BLaER1 treated with 17β-estradiol and CSF1 and Interleukin-3, amounts not matched to agents 10 nM and 100 nM (cell line): ENCODE measurements around the gene CCDC190.

Experiments
- H3K27ac ChIP-seq, 11 experiments: shearing (Covaris generic); formaldehyde crosslinking; 2 replicates each; pipeline ENCODE4 v1.8.1; 2022
- H3K27me3 ChIP-seq, 11 experiments: shearing (Covaris generic); formaldehyde crosslinking; 2 replicates each; pipeline ENCODE4 v1.8.1; 2022
- H3K36me3 ChIP-seq, 11 experiments: shearing (Covaris generic); formaldehyde crosslinking; 2 replicates each; pipeline ENCODE4 v1.8.1; 2022
- H3K4me1 ChIP-seq, 10 experiments: shearing (Covaris generic); formaldehyde crosslinking; 2 replicates each; pipeline ENCODE4 v1.8.1; 2022
- H3K4me2 ChIP-seq, 11 experiments: shearing (Covaris generic); formaldehyde crosslinking; 2 replicates each; pipeline ENCODE4 v1.8.1; 2022
- H3K4me3 ChIP-seq, 10 experiments: shearing (Covaris generic); formaldehyde crosslinking; 2 replicates each; pipeline ENCODE4 v1.8.1; 2022
- H3K9ac ChIP-seq, 11 experiments: shearing (Covaris generic); formaldehyde crosslinking; 2 replicates each; pipeline ENCODE4 v1.8.1; 2022
- H3K9me3 ChIP-seq, 11 experiments: shearing (Covaris generic); formaldehyde crosslinking; replicated peaks in 1 of 11; 2 replicates each; pipeline ENCODE4 v1.8.1; 2022
- H4K20me1 ChIP-seq, 11 experiments: shearing (Covaris generic); formaldehyde crosslinking; 2 replicates each; pipeline ENCODE4 v1.8.1; 2022
- Cebpa-rat ChIP-seq, 11 experiments: shearing (Covaris generic); IDR thresholded peaks; 2 replicates each; pipeline ENCODE4 v1.8.1; 2022

CCDC190 gene

DNA sequence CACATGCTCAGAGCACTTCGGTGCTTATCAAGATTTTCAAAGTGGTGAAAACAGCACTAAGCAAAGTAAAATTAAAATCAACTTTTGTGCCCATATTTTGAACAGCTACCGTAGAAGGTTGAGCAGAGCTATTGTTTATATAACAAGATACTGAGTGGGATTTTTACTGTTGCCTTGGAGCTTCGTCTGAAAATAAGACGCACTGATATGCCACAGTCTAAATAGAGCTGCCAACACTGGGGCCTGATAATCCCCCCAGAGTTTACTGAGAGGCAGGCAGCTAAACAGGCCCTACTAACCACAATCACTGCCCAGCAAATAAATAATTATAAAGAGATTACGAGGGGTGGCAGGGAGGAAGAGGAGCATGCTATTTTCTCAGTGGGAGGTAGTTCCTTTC, 650 bp upstream of the CCDC190 start:
- no peaks in the 10 kb centered on the region for H3K27me3 ChIP-seq
- H4K20me1 ChIP-seq = no peaks in the 10 kb centered on the region
- H3K4me3 ChIP-seq = no peak overlapping the region
- no peak overlapping the region for H3K27ac ChIP-seq
- no peaks in the 10 kb centered on the region for H3K9me3 ChIP-seq
- no peak for TF ChIP-seq Cebpa-rat (IDR thresholded peaks at IDR 0.05)
- no peak overlapping the region for H3K4me2 ChIP-seq
- no peaks in the 10 kb centered on the region for H3K36me3 ChIP-seq
- no peak overlapping the region for H3K9ac ChIP-seq
- H3K4me1 ChIP-seq = no peaks in the 10 kb centered on the region

DNA sequence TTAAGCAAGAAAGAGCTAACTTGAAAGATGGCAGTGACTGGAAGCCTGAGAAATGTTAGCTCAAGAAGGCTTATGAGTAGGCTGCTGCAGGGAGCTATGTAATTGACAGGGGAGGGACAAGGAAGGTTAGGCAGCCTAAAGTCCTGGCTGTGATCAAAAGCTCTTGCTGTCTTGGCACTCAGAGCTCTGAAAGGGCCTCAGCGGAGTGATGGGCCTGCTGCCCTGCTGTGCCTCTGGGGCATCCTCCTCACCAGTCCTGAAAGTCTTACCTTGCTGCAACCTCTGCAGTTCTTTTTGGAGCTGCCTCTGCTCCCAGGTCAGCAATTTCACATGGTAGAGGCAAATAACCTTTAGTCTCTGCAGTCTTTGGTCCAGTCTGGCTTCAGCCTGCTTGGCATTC, 1.8 kb downstream of the CCDC190 start:
- Histone ChIP-seq H3K9me3 (no peaks in the 10 kb centered on the region), H3K9ac (no peak overlapping the region), H4K20me1 (no peaks in the 10 kb centered on the region), H3K27ac (no peak overlapping the region), H3K4me2 (no peak overlapping the region), H3K4me1 (no peaks in the 10 kb centered on the region), H3K4me3 (no peak overlapping the region), H3K36me3 (no peaks in the 10 kb centered on the region), H3K27me3 (no peaks in the 10 kb centered on the region)
- TF ChIP-seq Cebpa-rat (IDR thresholded peaks at IDR 0.05) = no peak

DNA sequence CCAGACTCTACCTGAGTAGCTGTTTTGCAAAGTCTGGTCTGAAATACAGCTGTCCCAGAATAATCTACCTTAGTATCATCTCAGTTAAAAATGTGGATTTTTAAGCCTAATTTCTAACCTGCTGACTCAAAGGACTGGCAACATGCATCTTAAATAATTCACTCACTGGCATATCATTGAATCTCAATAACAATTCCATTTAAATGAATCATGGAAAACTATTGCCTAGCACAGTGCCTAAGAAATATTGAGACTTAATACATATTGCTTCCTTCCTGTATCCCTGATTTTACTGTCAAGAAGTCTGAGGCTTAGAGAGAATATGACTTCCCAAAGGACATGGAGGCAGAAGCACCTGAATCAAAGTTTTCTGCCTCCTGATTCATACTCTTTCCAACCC, 3.1 kb downstream of the CCDC190 start:
- H3K4me2 ChIP-seq = no peak overlapping the region
- no peaks in the 10 kb centered on the region for H3K36me3 ChIP-seq
- no peaks in the 10 kb centered on the region for H3K4me1 ChIP-seq
- no peak for TF ChIP-seq Cebpa-rat (IDR thresholded peaks at IDR 0.05)
- no peak overlapping the region for H3K4me3 ChIP-seq
- H3K27me3 ChIP-seq = no peaks in the 10 kb centered on the region
- H3K9ac ChIP-seq = no peak overlapping the region
- H4K20me1 ChIP-seq = no peaks in the 10 kb centered on the region
- no peaks in the 10 kb centered on the region for H3K9me3 ChIP-seq
- H3K27ac ChIP-seq = no peak overlapping the region

GRCh38 chr1:162856260-162856659, 4.7 kb downstream of the CCDC190 start:
- H3K27ac ChIP-seq = no peak overlapping the region
- H4K20me1 ChIP-seq = no peaks in the 10 kb centered on the region
- H3K9ac ChIP-seq = no peak overlapping the region
- H3K4me1 ChIP-seq = no peaks in the 10 kb centered on the region
- no peak for TF ChIP-seq Cebpa-rat (IDR thresholded peaks at IDR 0.05)
- no peak overlapping the region for H3K4me2 ChIP-seq
- H3K36me3 ChIP-seq = no peaks in the 10 kb centered on the region
- H3K9me3 ChIP-seq = no peaks in the 10 kb centered on the region
- no peaks in the 10 kb centered on the region for H3K27me3 ChIP-seq
- H3K4me3 ChIP-seq = no peak overlapping the region

DNA sequence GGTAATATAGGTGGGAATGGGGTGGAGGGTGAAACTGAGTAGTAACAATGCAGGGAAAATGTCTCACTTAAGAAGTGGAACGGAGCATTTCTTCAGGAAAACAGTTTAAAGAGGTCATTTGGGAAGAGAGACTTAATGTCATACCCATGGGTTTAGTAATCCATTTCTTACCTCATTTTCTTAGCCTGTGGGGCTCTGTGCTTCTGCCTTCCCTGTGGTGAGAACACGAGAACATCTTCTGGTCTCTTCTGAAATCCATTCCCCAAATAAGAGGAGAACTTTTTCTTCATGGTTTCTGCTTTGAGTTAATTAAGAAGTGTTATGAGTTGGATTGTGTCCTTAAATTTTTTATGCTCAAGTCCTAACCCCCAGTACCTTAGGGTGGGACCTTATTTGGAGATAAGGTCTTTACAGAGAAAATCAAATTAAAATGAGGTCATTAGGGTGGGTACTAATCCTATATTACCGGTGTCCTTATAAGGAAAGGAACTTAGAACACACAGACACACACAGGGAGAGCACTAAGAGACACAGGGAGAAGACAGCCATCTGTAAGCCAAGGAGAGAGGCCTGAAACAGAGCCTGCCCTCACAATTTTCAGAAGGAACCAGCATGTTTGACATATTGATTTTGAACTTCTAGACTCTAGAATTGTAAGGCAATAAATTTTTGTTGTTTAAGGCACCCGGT, 5.4 kb downstream of the CCDC190 start:
- no peak for TF ChIP-seq Cebpa-rat (IDR thresholded peaks at IDR 0.05)
- Histone ChIP-seq H3K4me1 (no peaks in the 10 kb centered on the region), H4K20me1 (no peaks in the 10 kb centered on the region), H3K9me3 (no peaks in the 10 kb centered on the region), H3K27ac (no peak overlapping the region), H3K27me3 (no peaks in the 10 kb centered on the region), H3K36me3 (no peaks in the 10 kb centered on the region), H3K4me3 (no peak overlapping the region), H3K9ac (no peak overlapping the region), H3K4me2 (no peak overlapping the region)

DNA sequence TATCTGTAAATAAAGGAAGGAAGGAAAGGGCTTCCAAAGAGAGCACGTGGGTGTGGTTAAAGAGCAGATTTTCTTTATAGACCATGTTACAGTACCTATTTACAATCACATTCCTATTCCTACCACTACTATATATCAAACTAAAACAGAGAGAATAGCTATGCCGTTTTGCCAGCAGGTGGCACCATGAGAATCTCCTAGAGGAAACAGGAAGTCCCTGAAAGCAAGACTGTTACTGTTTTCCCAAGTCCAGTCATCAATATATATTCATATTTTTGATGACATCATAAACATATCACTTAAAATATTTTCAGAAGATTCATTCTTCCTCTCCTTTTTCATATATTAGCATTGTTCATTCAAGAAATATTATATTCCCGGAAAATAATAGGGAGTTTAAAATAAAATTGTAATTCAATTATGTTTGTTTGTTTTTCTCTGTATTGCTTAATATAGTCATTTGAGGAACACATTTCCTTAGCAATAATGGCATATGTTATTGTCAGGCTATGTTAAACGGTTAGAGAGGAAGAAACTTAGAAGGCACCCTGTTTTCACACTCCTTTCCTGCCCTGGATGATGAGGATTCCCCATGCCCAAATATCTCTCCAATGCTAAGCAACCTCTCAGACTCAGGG, 6.6 kb downstream of the CCDC190 start:
- H3K4me2 ChIP-seq = no peak overlapping the region
- no peaks in the 10 kb centered on the region for H4K20me1 ChIP-seq
- no peak overlapping the region for H3K27ac ChIP-seq

GRCh38 chr1:162851341-162851740, 9.6 kb downstream of the CCDC190 start:
- Histone ChIP-seq H3K4me1 (no peaks in the 10 kb centered on the region), H3K9me3 (no peaks in the 10 kb centered on the region), H3K9ac (no peak overlapping the region), H3K27me3 (no peaks in the 10 kb centered on the region), H3K36me3 (no peaks in the 10 kb centered on the region), H3K4me2 (no peak overlapping the region), H4K20me1 (no peaks in the 10 kb centered on the region), H3K27ac (no peak overlapping the region), H3K4me3 (no peak overlapping the region)
- no peak for TF ChIP-seq Cebpa-rat (IDR thresholded peaks at IDR 0.05)

More for the DNA sequence above, 6.6 kb downstream of the CCDC190 start:
- TF ChIP-seq Cebpa-rat (IDR thresholded peaks at IDR 0.05) = no peak
- H3K27me3 ChIP-seq = no peaks in the 10 kb centered on the region
- H3K9me3 ChIP-seq = no peaks in the 10 kb centered on the region
- H3K9ac ChIP-seq = no peak overlapping the region
- no peaks in the 10 kb centered on the region for H3K4me1 ChIP-seq
- H3K4me3 ChIP-seq = no peak overlapping the region
- no peaks in the 10 kb centered on the region for H3K36me3 ChIP-seq

DNA sequence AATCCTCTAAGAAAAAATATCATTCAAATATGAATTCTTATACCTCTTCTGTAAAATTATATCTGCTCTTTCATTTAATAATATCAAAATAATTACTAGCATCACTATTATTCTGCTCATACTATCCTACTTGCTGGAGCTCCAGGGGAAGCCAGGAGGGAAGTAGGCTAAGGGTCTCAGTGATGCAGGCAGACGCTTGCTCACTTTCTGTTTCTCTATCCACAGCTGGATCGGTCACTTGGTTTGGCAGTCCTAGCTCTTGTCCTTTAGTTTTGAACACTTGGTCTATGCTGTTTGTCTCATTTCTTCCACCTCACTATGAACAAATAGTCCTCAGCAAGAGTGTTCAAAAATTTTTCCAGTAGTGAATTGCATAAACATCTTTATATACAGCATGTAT, 11.3 kb downstream of the CCDC190 start:
- no peak for TF ChIP-seq Cebpa-rat (IDR thresholded peaks at IDR 0.05)

DNA sequence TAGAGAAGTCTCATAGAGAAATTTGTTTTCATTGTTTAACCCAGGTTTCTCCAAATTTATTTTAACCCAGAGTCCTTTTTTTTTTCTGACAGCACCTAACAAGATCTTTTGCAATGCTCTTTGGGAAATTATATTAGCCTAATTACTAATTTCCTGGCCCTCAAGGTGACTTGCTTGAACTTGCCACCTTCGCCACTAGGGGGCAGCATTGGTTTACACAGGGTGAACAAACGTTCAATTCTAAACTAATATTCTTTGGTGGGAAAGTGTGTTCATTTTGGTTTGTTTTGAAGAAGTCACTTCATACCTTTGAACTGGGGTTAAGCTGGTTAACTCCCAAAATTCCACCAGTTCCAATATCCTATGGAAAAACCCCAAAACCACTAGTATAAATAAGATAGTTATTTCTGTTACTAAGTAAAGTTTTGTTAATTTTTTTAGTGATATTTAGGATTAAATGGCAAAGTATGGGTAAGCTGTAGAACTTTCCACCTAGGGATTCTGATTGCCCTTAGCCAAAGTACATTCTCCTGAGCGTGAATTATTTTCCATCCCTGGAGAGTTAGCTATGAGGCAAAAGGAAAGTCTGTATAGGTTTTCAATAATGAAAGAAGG, 13.0 kb downstream of the CCDC190 start:
- no peak overlapping the region for H3K4me2 ChIP-seq
- H3K9ac ChIP-seq = no peak overlapping the region
- no peaks in the 10 kb centered on the region for H3K9me3 ChIP-seq
- no peak for TF ChIP-seq Cebpa-rat (IDR thresholded peaks at IDR 0.05)
- no peaks in the 10 kb centered on the region for H3K4me1 ChIP-seq
- no peaks in the 10 kb centered on the region for H3K36me3 ChIP-seq
- H3K4me3 ChIP-seq = no peak overlapping the region
- H3K27me3 ChIP-seq = no peaks in the 10 kb centered on the region
- H3K27ac ChIP-seq = no peak overlapping the region
- H4K20me1 ChIP-seq = no peaks in the 10 kb centered on the region

More for the DNA sequence above, 11.3 kb downstream of the CCDC190 start:
- Histone ChIP-seq H3K9me3 (no peaks in the 10 kb centered on the region), H3K27ac (no peak overlapping the region), H3K9ac (no peak overlapping the region), H4K20me1 (no peaks in the 10 kb centered on the region), H3K27me3 (no peaks in the 10 kb centered on the region), H3K4me1 (no peaks in the 10 kb centered on the region), H3K4me3 (no peak overlapping the region), H3K4me2 (no peak overlapping the region), H3K36me3 (no peaks in the 10 kb centered on the region)
